Panc1 (cell line): Measurements from ENCODE around the gene PIPOX. TPM values are rescaled to one million over a fixed set of nuclear protein-coding genes. Genes with fewer than 3 reads are reported as not detected.

Experiments used
- ATAC-seq: fragments of 200-7000 bp; cut with Tn5 transposase; 2 replicates; pipeline ENCODE4 v1.9.1; 2020; ENCODE audit warnings: mild to moderate bottlenecking, moderate library complexity
- BruUV-seq: library from RNA; stranded (reverse); fragments of 400-500 nt; replicated peaks from 2 replicates; lab custom pipeline; 2021; lab: Mats Ljungman, UMichigan
- CTCF ChIA-PET: fragments of 300-600 bp; sonication (Branson Sonifier 250); formaldehyde crosslinking; loops from one replicate; lab custom pipeline; 2022; ENCODE audit warnings: antibody characterized with exemption; lab: Charles Lee
- POLR2A ChIA-PET: fragments of 300-600 bp; sonication (Branson Sonifier 250); formaldehyde crosslinking; loops from one replicate; lab custom pipeline; 2022; ENCODE audit warnings: antibody characterized with exemption; lab: Charles Lee
- DNase-seq: peaks from one replicate; pipeline ENCODE4 v3.0.0-alpha.2; 2010; ENCODE audit warnings: low read depth, low spot score
- H3K27ac ChIP-seq: 2 replicates; pipeline ENCODE4 v1.5.1; 2011; ENCODE audit warnings: mild to moderate bottlenecking, low read length, inconsistent platforms
- H3K27me3 ChIP-seq: fragments of 200-500 bp; sonication (Bioruptor generic); 2 replicates; pipeline ENCODE4 v1.6.0; 2014; ENCODE audit warnings: low read length, inconsistent platforms; ENCODE audit not compliant: control insufficient read depth, insufficient read depth
- H3K36me3 ChIP-seq: fragments of 200-500 bp; sonication (Bioruptor generic); 2 replicates; pipeline ENCODE4 v1.5.1; 2014; ENCODE audit warnings: inconsistent platforms, mild to moderate bottlenecking, low read length, moderate library complexity; ENCODE audit not compliant: control insufficient read depth, insufficient read depth
- H3K4me1 ChIP-seq: 2 replicates; pipeline ENCODE4 v1.5.1; 2011; ENCODE audit warnings: inconsistent platforms, mild to moderate bottlenecking, low read length, moderate library complexity; ENCODE audit not compliant: control insufficient read depth, insufficient read depth
- H3K4me3 ChIP-seq, 2 experiments: 2 replicates each; pipeline ENCODE4 v1.5.1; 2011 to 2012; ENCODE audit warnings: low read depth in 2 of 2, low read length in 2 of 2, mild to moderate bottlenecking in 2 of 2, inconsistent platforms in 1 of 2, moderate library complexity in 1 of 2
- H3K9me3 ChIP-seq: fragments of 200-500 bp; sonication (Bioruptor generic); 2 replicates; pipeline ENCODE4 v1.5.1; 2014; ENCODE audit warnings: low read depth, mild to moderate bottlenecking, inconsistent platforms, low read length, moderate library complexity; ENCODE audit not compliant: control insufficient read depth, insufficient read depth
- POLR2AphosphoS5 ChIP-seq: IDR thresholded peaks from 2 replicates; pipeline ENCODE4 v1.6.1; 2012; ENCODE audit warnings: mild to moderate bottlenecking, low read depth, low read length, moderate library complexity
- SIN3A ChIP-seq: IDR thresholded peaks from 2 replicates; pipeline ENCODE4 v1.6.1; 2012; ENCODE audit warnings: low read depth, mild to moderate bottlenecking, low read length, moderate library complexity, borderline replicate concordance; ENCODE audit not compliant: insufficient read depth
- TCF7L2 ChIP-seq: IDR thresholded peaks from 2 replicates; pipeline ENCODE4 v1.6.1; 2011; ENCODE audit warnings: mild to moderate bottlenecking, low read depth, low read length, inconsistent platforms
- in situ Hi-C: cut with HindIII; loops from 2 replicates; pipeline ENCODE4 v1.10.0; 2016; ENCODE audit warnings: low sequenced_read_pairs, low pct_unique_long_range_greater_than_20kb
- intact Hi-C: fragments of 100-400 bp; cut with micrococcal nuclease; formaldehyde crosslinking; loops from one replicate; pipeline ENCODE4 v1.10.0; 2022; ENCODE audit not compliant: unreplicated experiment
- total RNA-seq: library from RNA; stranded (reverse); gene quantifications from one replicate; pipeline ENCODE4 v1.2.1, GENCODE V29; 2021; ENCODE audit not compliant: unreplicated experiment
- TF ChIP-seq, protein P1 (sequence below), 2 experiments: IDR thresholded peaks; 2 replicates each; pipeline ENCODE4 v1.6.1; 2011 to 2012; ENCODE audit warnings: low read depth in 2 of 2, control low read depth in 1 of 2, low read length in 1 of 2, mild to moderate bottlenecking in 1 of 2, moderate library complexity in 1 of 2; ENCODE audit not compliant: insufficient read depth in 1 of 2
- TF ChIP-seq, protein P2 (sequence below): fragments of 450-650 bp; IDR thresholded peaks from 2 replicates; pipeline ENCODE4 v1.5.1; 2017; ENCODE audit warnings: mild to moderate bottlenecking

Gene PIPOX
- total RNA-seq, 1 experiment from 2014 or later, result 2.4 TPM

DNA sequence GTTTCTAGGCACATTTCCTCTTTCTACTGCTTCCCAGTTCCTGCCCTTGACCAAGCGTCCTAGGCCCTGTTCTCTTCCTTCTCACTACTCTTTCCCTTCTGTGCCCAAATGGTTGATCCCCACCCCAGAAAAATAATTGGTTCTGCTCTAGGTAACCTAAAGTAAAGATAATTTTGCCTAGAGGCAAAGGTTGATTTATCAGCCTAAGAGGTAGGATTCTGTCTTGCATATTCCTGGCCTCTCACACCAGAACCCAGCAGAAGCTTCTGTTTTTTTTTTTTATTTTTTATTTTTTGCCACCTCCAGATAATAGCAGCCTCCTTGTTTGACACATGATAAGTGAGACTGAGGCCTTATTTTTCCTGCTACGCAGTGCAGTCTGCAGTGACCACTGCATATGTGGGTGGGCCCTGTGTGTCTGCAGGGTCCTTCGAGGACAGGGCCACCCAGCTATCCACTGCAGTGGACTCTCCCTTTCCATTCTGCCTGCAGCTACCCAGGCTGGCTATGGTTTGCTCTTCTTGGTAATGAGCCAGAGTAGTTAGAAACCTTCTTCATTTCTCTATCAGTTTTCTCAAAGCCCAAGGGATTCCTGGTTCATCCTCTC, 701 bp downstream of the PIPOX start:
- TF ChIP-seq POLR2AphosphoS5 (no peak), SIN3A (no peak), TCF7L2 (no peak)
- TF ChIP-seq, protein P1, sequence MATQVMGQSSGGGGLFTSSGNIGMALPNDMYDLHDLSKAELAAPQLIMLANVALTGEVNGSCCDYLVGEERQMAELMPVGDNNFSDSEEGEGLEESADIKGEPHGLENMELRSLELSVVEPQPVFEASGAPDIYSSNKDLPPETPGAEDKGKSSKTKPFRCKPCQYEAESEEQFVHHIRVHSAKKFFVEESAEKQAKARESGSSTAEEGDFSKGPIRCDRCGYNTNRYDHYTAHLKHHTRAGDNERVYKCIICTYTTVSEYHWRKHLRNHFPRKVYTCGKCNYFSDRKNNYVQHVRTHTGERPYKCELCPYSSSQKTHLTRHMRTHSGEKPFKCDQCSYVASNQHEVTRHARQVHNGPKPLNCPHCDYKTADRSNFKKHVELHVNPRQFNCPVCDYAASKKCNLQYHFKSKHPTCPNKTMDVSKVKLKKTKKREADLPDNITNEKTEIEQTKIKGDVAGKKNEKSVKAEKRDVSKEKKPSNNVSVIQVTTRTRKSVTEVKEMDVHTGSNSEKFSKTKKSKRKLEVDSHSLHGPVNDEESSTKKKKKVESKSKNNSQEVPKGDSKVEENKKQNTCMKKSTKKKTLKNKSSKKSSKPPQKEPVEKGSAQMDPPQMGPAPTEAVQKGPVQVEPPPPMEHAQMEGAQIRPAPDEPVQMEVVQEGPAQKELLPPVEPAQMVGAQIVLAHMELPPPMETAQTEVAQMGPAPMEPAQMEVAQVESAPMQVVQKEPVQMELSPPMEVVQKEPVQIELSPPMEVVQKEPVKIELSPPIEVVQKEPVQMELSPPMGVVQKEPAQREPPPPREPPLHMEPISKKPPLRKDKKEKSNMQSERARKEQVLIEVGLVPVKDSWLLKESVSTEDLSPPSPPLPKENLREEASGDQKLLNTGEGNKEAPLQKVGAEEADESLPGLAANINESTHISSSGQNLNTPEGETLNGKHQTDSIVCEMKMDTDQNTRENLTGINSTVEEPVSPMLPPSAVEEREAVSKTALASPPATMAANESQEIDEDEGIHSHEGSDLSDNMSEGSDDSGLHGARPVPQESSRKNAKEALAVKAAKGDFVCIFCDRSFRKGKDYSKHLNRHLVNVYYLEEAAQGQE (IDR thresholded peaks at IDR 0.05; ENCODE audit: insufficient read depth in 1 of 2, low read depth in 2 of 2, low read length in 1 of 2), result no peak
- TF ChIP-seq, protein P2, sequence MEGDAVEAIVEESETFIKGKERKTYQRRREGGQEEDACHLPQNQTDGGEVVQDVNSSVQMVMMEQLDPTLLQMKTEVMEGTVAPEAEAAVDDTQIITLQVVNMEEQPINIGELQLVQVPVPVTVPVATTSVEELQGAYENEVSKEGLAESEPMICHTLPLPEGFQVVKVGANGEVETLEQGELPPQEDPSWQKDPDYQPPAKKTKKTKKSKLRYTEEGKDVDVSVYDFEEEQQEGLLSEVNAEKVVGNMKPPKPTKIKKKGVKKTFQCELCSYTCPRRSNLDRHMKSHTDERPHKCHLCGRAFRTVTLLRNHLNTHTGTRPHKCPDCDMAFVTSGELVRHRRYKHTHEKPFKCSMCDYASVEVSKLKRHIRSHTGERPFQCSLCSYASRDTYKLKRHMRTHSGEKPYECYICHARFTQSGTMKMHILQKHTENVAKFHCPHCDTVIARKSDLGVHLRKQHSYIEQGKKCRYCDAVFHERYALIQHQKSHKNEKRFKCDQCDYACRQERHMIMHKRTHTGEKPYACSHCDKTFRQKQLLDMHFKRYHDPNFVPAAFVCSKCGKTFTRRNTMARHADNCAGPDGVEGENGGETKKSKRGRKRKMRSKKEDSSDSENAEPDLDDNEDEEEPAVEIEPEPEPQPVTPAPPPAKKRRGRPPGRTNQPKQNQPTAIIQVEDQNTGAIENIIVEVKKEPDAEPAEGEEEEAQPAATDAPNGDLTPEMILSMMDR, result no peak
- H3K27ac ChIP-seq, result no peak overlapping the region
- H3K4me1 ChIP-seq, result no peaks in the 10 kb centered on the region
- ATAC-seq, result no peak
- ChIA-PET POLR2A (no interaction called here), CTCF (no interaction called here)
- in situ Hi-C loops (no loop called here), intact Hi-C loops (no loop called here)
- no TSS peak for BruUV-seq
- no peak overlapping the region for H3K4me3 ChIP-seq
- H3K27me3 ChIP-seq, result peaks cover 8% of the 10 kb centered on the region
- no peaks in the 10 kb centered on the region for H3K9me3 ChIP-seq
- DNase-seq, result no peak
- no peaks in the 10 kb centered on the region for H3K36me3 ChIP-seq

DNA sequence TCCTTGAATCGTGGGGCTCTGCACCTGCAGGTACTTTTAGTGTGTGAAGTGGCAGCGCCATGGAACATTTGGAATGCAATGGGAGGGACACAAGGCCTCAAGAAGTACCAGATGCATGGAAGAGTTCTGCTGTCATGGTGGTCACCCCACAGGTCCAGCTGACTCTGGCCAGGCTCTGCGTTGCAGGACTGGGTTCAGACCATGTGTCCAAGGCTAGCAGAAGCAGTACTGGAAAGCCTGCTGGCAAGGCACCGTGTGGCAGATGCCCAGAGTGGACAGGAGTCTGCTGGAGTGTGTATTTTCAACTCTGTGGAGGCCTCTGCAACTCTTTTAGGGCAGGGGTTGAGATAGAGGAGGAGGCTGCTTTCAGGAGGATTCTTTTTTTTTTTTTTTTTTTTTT, 2.1 kb downstream of the PIPOX start:
- ATAC-seq, result no peak
- Histone ChIP-seq H3K9me3 (no peaks in the 10 kb centered on the region), H3K27ac (no peak overlapping the region), H3K27me3 (peaks cover 13% of the 10 kb centered on the region), H3K4me3 (no peak overlapping the region), H3K4me1 (no peaks in the 10 kb centered on the region), H3K36me3 (no peaks in the 10 kb centered on the region)
- intact Hi-C loops (no loop called here), in situ Hi-C loops (no loop called here)
- no peak for DNase-seq
- TF ChIP-seq SIN3A (no peak), POLR2AphosphoS5 (no peak), TCF7L2 (no peak)
- TF ChIP-seq, protein P2, result no peak
- TF ChIP-seq, protein P1 (IDR thresholded peaks at IDR 0.05; ENCODE audit: insufficient read depth in 1 of 2, low read depth in 2 of 2, low read length in 1 of 2), result no peak
- POLR2A ChIA-PET, result interaction anchor here (0.6 kb wide), 1 partner anchor 59 kb away, joined by 3 read pairs; no protein-coding TSS in a partner anchor
- CTCF ChIA-PET, result no interaction called here
- no TSS peak for BruUV-seq
